Posterior cingulate gyrus (tissue), 11 donors: Measurements from ENCODE around the gene CSNK1A1.
"Not testable (repeated sequence)": the region's sequence is repeated elsewhere in the genome, so short reads cannot be mapped to it uniquely, and the experiment has no call there.

Experiments used
- DNase-seq, 10 donors: peaks; one replicate each; pipeline versions ENCODE4 v3.0.0 to v3.0.0-alpha.2; 2020 to 2021; ENCODE audit warnings: mixed read lengths in 3 of 10
- intact Hi-C: fragments of 100-400 bp; cut with DNase I; formaldehyde crosslinking; loops from one replicate; pipeline ENCODE4 v1.15.1; 2023

Gene CSNK1A1

DNA sequence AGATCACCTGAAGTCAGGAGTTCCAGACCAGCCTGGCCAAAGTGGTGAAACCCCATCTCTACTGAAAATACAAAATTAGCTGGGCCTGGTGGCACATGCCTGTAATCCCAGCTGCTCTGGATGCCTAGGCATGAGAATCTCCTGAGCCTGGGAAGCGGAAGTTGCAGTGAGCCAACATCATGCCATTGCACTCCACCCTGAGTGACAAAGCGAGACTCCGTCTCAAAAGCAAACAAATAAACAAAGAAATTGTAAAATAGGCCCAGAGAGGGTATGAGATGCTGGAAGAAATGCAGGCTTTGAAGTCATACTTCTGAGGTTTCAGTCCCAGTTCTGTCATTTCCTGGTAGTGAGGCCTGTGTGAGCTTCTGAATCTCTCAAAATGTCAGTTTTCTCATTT lies 24.8 kb upstream of the CSNK1A1 start:
- no peak for DNase-seq
- intact Hi-C loops, result no loop called here

- intact Hi-C loops, result no loop called here
Measured at GRCh38 chr5:149575131-149575530, 23.9 kb upstream of the CSNK1A1 start.

GRCh38 chr5:149572576-149573231 lies 21.5 kb upstream of the CSNK1A1 start:
- intact Hi-C loops, result no loop called here
- no peak for DNase-seq

More at GRCh38 chr5:149575131-149575530, 23.9 kb upstream of the CSNK1A1 start:
- DNase-seq, result no peak

GRCh38 chr5:149572170-149572569 lies 20.9 kb upstream of the CSNK1A1 start:
- intact Hi-C loops, result no loop called here
- DNase-seq, result no peak

DNA sequence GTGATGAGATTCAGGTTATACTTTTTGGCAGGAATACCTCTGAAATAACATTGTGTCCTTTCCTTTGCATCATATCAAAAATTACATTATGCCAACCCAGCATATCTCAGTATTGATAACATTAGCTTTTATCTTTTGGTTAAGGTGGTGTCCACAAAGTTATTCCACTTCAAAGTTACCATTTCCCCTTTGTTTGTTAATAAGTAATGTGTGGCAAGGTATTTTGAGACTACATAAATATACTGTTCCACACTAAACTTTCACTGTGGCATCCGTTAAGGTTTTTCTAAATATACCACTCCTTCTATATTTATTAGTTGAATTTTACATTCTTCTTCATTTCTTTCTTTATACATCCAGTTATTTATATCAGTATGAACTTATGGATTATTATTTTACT lies 16.0 kb upstream of the CSNK1A1 start:
- DNase-seq, result no peak
- intact Hi-C loops, result loop anchor here (5.0 kb wide), 1 partner anchor 185 kb away; no protein-coding TSS in a partner anchor

DNA sequence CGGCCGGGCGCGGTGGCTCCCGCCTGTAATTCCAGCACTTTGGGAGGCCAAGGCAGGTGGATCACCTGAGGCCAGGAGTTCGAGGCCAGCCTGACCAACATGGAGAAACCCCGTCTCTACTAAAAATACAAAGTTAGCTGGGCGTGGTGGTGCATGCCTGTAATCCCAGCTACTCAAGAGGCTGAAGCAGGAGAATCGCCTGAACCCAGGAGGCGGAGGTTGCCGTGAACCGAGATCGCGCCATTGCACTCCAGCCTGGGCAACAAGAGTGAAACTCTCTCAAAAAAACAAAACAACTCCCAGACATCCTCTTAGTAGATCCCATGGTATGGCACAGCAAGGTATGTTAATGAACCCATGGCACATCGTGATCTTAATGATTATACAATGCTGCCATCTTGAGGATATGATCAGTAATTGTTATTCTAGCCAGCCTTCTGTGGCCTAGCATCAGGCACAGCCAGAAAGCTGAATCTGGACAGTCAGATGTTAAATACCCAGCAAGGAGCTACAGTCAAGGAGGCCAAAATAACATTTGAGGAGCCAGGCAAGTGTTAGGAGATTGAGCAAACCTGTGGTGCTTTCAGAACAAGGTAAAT lies 13.4 kb upstream of the CSNK1A1 start:
- intact Hi-C loops, result loop anchor here (2.0 to 5.0 kb wide), 3 partner anchors 122 to 247 kb away; no protein-coding TSS in a partner anchor
- not testable (repeated sequence) for DNase-seq

DNA sequence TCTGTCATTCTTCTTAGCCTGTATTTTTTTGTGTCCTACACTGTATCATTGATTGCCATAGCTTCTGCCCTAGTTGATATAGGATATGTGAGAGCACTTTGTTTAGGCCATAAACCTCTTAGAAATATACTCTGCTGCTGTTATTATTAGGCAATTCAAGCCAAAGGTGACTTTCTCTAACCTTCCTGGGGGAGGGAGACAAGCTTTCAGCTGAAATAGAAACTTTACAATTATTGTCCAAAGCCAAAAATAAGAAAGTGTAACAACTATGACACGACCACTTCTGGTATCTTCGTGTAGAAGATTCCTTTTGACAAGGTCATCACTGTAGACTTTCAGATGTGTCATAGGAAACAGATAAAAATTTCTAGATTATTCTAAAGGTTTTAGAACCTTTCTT lies 12.2 kb upstream of the CSNK1A1 start:
- no peak for DNase-seq
- intact Hi-C loops, result loop anchor here (5.0 kb wide), 1 partner anchor 246 kb away; no protein-coding TSS in a partner anchor

DNA sequence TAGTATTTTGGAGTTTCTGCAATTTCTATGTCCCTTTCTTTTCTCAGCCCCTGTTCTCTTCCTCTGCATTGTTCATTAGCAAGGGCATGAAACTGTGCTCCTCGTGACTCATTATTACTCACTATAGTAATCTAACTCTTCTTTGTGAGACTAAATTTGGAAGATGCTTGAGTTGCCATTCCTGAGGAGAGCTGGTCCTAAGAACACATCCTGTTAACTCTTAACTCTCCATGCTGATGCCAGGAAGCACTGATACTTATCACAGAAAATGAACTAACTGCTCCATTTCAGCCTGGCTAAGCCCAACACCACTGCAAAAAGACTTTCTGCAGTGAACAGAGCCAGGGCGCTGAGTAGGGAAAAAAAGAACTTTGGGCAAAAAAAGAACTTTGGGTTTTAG lies 10.6 kb upstream of the CSNK1A1 start:
- no peak for DNase-seq
- intact Hi-C loops, result loop anchor here (5.0 kb wide), 1 partner anchor 245 kb away; no protein-coding TSS in a partner anchor

- intact Hi-C loops, result loop anchor here (5.0 kb wide), 1 partner anchor 242 kb away; no protein-coding TSS in a partner anchor
- no peak for DNase-seq
Measured at GRCh38 chr5:149559706-149560105, 8.5 kb upstream of the CSNK1A1 start.

- DNase-seq, result no peak
- intact Hi-C loops, result loop anchor here (5.0 kb wide), 1 partner anchor 35 kb away; no protein-coding TSS in a partner anchor
Measured at GRCh38 chr5:149552553-149553160, 1.4 kb upstream of the CSNK1A1 start.

- intact Hi-C loops, result loop anchor here (5.0 kb wide), 1 partner anchor 35 kb away; no protein-coding TSS in a partner anchor
- DNase-seq, result no peak
Measured at GRCh38 chr5:149552038-149552494, 827 bp upstream of the CSNK1A1 start.

GRCh38 chr5:149550594-149551226 lies 529 bp downstream of the CSNK1A1 start:
- intact Hi-C loops, result loop anchor here (1.0 to 5.0 kb wide), 2 partner anchors 33 to 108 kb away; no protein-coding TSS in a partner anchor
- peak in 4 of 10 donors; percentile 14 to 84 (median 48) for DNase-seq

DNA sequence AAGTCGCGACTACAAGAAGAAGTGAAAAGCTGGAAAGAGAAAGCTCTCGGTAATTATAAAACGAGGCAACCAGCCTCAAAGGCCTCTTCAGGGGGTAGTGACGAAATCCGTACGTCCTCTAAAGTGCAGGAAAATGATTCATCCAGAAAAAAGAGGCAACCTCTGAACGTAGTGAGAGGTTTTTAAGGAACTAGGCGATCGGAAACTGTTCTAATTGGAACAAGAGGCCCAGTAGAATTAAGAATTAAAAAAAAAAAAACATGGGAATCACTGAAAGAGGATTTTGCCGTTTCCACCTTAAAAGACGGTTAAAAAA lies 1.0 kb downstream of the CSNK1A1 start:
- intact Hi-C loops, result loop anchor here (5.0 kb wide), 1 partner anchor 33 kb away; no protein-coding TSS in a partner anchor

GRCh38 chr5:149549461-149550267 lies 1.6 kb downstream of the CSNK1A1 start:
- DNase-seq, result peak in 5 of 10 donors; percentile 16 to 25 (median 19)
- intact Hi-C loops, result loop anchor here (5.0 kb wide), 1 partner anchor 32 kb away; no protein-coding TSS in a partner anchor

More for the DNA sequence above, 1.0 kb downstream of the CSNK1A1 start:
- DNase-seq, result no peak

DNA sequence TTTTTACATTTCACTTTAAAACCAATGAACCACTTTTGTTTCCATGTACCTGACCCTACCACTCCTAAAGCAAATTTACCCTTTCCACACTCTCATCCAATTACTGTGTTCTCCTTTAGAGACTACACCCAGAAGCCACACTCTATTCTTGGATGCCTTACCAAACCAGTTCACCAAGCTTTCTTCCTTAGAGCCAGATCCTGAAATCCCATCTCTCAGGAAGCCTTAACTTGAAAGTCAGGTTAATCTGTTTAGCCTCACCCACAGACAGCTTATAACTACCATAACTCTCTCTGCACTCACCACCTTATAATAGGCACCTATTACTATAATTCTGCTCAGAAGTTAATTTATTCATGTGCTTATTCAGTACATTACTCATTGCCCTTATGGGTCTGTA lies 4.3 kb downstream of the CSNK1A1 start:
- intact Hi-C loops, result no loop called here
- no peak for DNase-seq

GRCh38 chr5:149545327-149545726 lies 5.9 kb downstream of the CSNK1A1 start:
- no peak for DNase-seq
- intact Hi-C loops, result no loop called here

- DNase-seq, result no peak
- intact Hi-C loops, result no loop called here
Measured at GRCh38 chr5:149544028-149544420, 7.2 kb downstream of the CSNK1A1 start.

GRCh38 chr5:149543361-149544027 lies 7.7 kb downstream of the CSNK1A1 start:
- intact Hi-C loops, result no loop called here
- DNase-seq, result no peak

DNA sequence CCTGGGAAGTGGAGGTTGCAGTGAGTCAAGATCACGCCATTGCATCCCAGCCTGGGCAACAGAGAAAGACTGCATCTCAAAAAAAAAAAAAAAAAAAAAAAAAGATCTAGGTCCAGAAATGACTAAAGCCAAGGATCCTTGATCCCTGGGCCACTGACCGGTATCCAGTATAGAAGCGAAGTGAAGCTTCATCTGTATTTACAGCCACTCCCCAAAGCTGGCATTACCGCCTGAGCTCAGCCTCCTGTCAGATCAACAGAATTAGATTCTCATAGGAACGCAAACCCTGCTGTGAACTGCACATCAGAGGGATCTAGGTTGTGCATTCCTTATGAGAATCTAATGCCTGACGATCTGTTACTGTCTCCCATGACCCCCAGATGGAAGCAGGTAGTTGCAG lies 9.3 kb downstream of the CSNK1A1 start:
- intact Hi-C loops, result no loop called here
- DNase-seq, result no peak
